Amniotic epithelial cell (primary cell): ENCODE results near the gene MED27.
"Not testable (repeated sequence)": the region's sequence is repeated elsewhere in the genome, so short reads cannot be mapped to it uniquely, and the experiment has no call there.

ENCODE experiments used
- DNase-seq: peaks from one replicate; pipeline ENCODE4 v3.0.0-alpha.2; 2010; ENCODE audit warnings: low read depth

MED27 gene

GRCh38 chr9:131963072-131964030 lies 116.3 kb downstream of the MED27 start:
- DNase-seq = no peak

- no peak for DNase-seq
Measured at GRCh38 chr9:131961496-131961880, 118.2 kb downstream of the MED27 start.

GRCh38 chr9:131960851-131961495 lies 118.7 kb downstream of the MED27 start:
- no peak for DNase-seq

GRCh38 chr9:131960311-131960710 lies 119.4 kb downstream of the MED27 start:
- no peak for DNase-seq

GRCh38 chr9:131959887-131960286 lies 119.8 kb downstream of the MED27 start:
- no peak for DNase-seq

GRCh38 chr9:131959056-131959455 lies 120.6 kb downstream of the MED27 start:
- DNase-seq = no peak

GRCh38 chr9:131954299-131954698 lies 125.4 kb downstream of the MED27 start:
- DNase-seq = no peak

- no peak for DNase-seq
Measured at GRCh38 chr9:131951905-131952304, 127.8 kb downstream of the MED27 start.

GRCh38 chr9:131951155-131951554 lies 128.5 kb downstream of the MED27 start:
- DNase-seq = no peak

- DNase-seq = no peak
Measured at GRCh38 chr9:131950487-131950886, 129.2 kb downstream of the MED27 start.

- DNase-seq = no peak
Measured at GRCh38 chr9:131946180-131946579, 133.5 kb downstream of the MED27 start.

- DNase-seq = no peak
Measured at GRCh38 chr9:131943351-131943841, 136.3 kb downstream of the MED27 start.

- DNase-seq = peak; percentile 11
Measured at GRCh38 chr9:131942146-131942720, 137.4 kb downstream of the MED27 start.

GRCh38 chr9:131937451-131937850 lies 142.2 kb downstream of the MED27 start:
- DNase-seq = no peak

GRCh38 chr9:131936929-131937328 lies 142.7 kb downstream of the MED27 start:
- DNase-seq = no peak

GRCh38 chr9:131934673-131935072 lies 145.0 kb downstream of the MED27 start:
- no peak for DNase-seq

- DNase-seq = peak; percentile 7
Measured at GRCh38 chr9:131927091-131927490, 152.6 kb downstream of the MED27 start.

- DNase-seq = no peak
Measured at GRCh38 chr9:131926360-131926922, 153.2 kb downstream of the MED27 start.

- DNase-seq = no peak
Measured at GRCh38 chr9:131925677-131926177, 153.9 kb downstream of the MED27 start.

- no peak for DNase-seq
Measured at GRCh38 chr9:131923766-131924165, 155.9 kb downstream of the MED27 start.

GRCh38 chr9:131923132-131923671 lies 156.5 kb downstream of the MED27 start:
- no peak for DNase-seq

GRCh38 chr9:131921635-131922034 lies 158.0 kb downstream of the MED27 start:
- not testable (repeated sequence) for DNase-seq
